Aortic smooth muscle cell (primary cell): ENCODE measurements around the gene TTC23L. TPM values are rescaled to one million over a fixed set of nuclear protein-coding genes. Genes with fewer than 3 reads are reported as not detected.

Source experiments
- total RNA-seq: library from RNA; depleted of rRNA; stranded (reverse); fragments of >200 nt; gene quantifications from 2 replicates; pipeline ENCODE4 v1.2.3, GENCODE V29; 2014

Gene TTC23L
- total RNA-seq, result 0.13 and 0.31 TPM in 2 replicates

GRCh38 chr5:34838785-34839714, at the start of gene TTC23L:
TTC23L (plus strand) TSS chr5:34839164; CDS start chr5:34840672, 1,508 bp downstream.

GRCh38 chr5:34915139-34915855, 76.3 kb downstream of the TTC23L start, which contains the start of the genes BRIX1 and RAD1:
BRIX1 (plus strand) TSS chr5:34915711; CDS start chr5:34915739, 28 bp downstream.
RAD1 (minus strand) TSS chr5:34915504; CDS start chr5:34914892, 612 bp downstream.

GRCh38 chr5:34929134-34929719, 90.3 kb downstream of the TTC23L start, which contains the start of gene DNAJC21:
DNAJC21 (plus strand) TSS chr5:34929559; CDS start chr5:34929820, 261 bp downstream.

Other genes with a start within 250 kb of the TTC23L start
- 80.5 and 89.8 TPM in 2 replicates for gene RAI14, start 182.8 kb upstream of the TTC23L start, total RNA-seq
- gene RAD1, start 76.3 kb downstream of the TTC23L start, total RNA-seq, result 23.6 and 28.7 TPM in 2 replicates
- 19.0 and 30.3 TPM in 2 replicates for gene BRIX1, start 76.5 kb downstream of the TTC23L start, total RNA-seq
- 41.5 and 44.7 TPM in 2 replicates for gene DNAJC21, start 90.4 kb downstream of the TTC23L start, total RNA-seq
- not detected in 2 replicates for gene AGXT2, start 208.8 kb downstream of the TTC23L start, total RNA-seq